Gastrocnemius medialis (tissue), 4 donors: ENCODE results near the gene TMEM130. TPM values are rescaled to one million over a fixed set of nuclear protein-coding genes. Genes with fewer than 3 reads are reported as not detected.
A peak's percentile ranks its signal among the peaks of the same experiment; 100 is the strongest.

Experiments used
- ATAC-seq, 2 donors: fragments of 150-250 bp; one replicate each; pipeline ENCODE4 v1.9.1; 2016
- DNase-seq, 2 donors: peaks; one replicate each; pipeline ENCODE4 v3.0.0-alpha.2; 2019
- H3K27ac ChIP-seq, 4 donors: fragments of 200-600 bp; sonication (generic); 1 replicate in 1 of 4; 2 replicates in 3 of 4; pipeline ENCODE4 v1.5.1; 2016 to 2018; ENCODE audit warnings: mild to moderate bottlenecking in 2 of 4, moderate library complexity in 1 of 4
- H3K27me3 ChIP-seq, 3 donors: fragments of 200-600 bp; sonication (generic) in 2 of 3; 1 replicate in 1 of 3; 2 replicates in 2 of 3; pipeline versions ENCODE4 v1.5.1 to v1.6.0; 2016 to 2019; ENCODE audit warnings: mild to moderate bottlenecking in 1 of 3, moderate library complexity in 1 of 3
- H3K36me3 ChIP-seq, 2 donors: fragments of 200-600 bp; sonication (generic) in 1 of 2; one replicate each; pipeline ENCODE4 v1.5.1; 2017 to 2018
- H3K4me1 ChIP-seq, 2 donors: fragments of 200-600 bp; sonication (generic) in 1 of 2; one replicate each; pipeline ENCODE4 v1.5.1; 2016 to 2017; ENCODE audit warnings: mild to moderate bottlenecking in 2 of 2
- H3K4me3 ChIP-seq, 4 donors: fragments of 200-600 bp; sonication (generic) in 3 of 4; 1 replicate in 1 of 4; 2 replicates in 3 of 4; pipeline ENCODE4 v1.5.1; 2016 to 2019; ENCODE audit warnings: mild to moderate bottlenecking in 2 of 4
- H3K9me3 ChIP-seq, 3 donors: fragments of 200-600 bp; sonication (generic) in 2 of 3; 1 replicate in 1 of 3; 2 replicates in 2 of 3; pipeline ENCODE4 v1.5.1; 2016 to 2019
- CTCF ChIP-seq, 5 experiments: fragments of 450-650 bp in 3 of 5; fragments of 200-600 bp in 2 of 5; sonication (generic) in 2 of 5; IDR thresholded peaks in 4 of 5; conservative IDR thresholded peaks in 1 of 5; 1 replicate in 4 of 5; 2 replicates in 1 of 5; pipeline ENCODE4 v1.5.1; 2016 to 2019; ENCODE audit warnings: antibody characterized with exemption in 5 of 5, mild to moderate bottlenecking in 3 of 5, moderate library complexity in 3 of 5
- POLR2A ChIP-seq, 2 donors: fragments of 450-650 bp; IDR thresholded peaks; one replicate each; pipeline ENCODE4 v1.6.1; 2017; ENCODE audit warnings: antibody characterized with exemption in 2 of 2, mild to moderate bottlenecking in 2 of 2, moderate library complexity in 2 of 2
- in situ Hi-C, 4 donors: fragments of 200-750 bp; cut with MboI; loops; one replicate each; pipeline versions ENCODE4 v1.15.0 to v1.8.0; 2017; ENCODE audit warnings: low sequenced_read_pairs in 4 of 4
- intact Hi-C: fragments of 100-400 bp; cut with DNase I; formaldehyde crosslinking; loops from one replicate; pipeline ENCODE4 v1.15.1; 2023; ENCODE audit warnings: low total_unique reads
- total RNA-seq, 4 donors: library from RNA; depleted of rRNA; stranded (reverse); fragments of >200 nt; gene quantifications; one replicate each; pipeline versions ENCODE4 v1.1.0 to v1.2.3, GENCODE V29; 2016

The TMEM130 gene
- total RNA-seq, 4 donors from 2014 or later: not detected

DNA sequence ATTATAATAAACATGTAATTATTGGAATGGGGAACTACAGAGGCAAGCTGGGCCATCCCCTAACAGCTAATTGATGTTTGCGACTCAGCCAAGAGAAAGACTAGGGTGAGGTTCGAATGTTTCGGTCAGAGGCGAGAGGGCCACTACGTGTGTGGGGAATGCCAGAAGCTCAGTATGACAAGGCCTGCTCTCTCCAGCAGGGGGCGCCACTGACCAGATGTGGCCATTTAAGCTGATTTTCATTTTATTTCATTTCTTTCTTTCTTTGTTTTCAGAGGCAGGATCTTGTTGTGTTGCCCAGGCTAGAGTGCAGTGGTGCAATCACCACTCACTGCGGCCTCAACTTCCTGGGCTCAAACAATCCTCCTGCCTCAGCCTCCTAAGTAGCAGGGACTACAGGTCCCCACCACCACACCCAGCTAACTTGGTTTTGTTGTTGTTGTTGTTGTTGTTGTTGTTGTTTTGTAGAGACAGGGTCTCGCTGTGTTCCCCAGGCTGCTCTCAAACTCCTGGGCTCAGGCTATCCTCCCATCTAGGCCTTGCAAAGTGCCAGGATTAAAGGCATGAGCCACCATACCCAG is 38.1 kb downstream of the TMEM130 start:
- no peak overlapping the region for H3K4me3 ChIP-seq
- TF ChIP-seq POLR2A (IDR thresholded peaks at IDR 0.05): no peak
- peak in 2 of 5 experiments; percentile 10 to 41 for TF ChIP-seq CTCF (IDR thresholded peaks at IDR 0.05 in 4 of 5, conservative IDR thresholded peaks at IDR 0.05 in 1 of 5)
- ATAC-seq (no peak), DNase-seq (no peak)
- intact Hi-C loops: no loop called here
- H3K27ac ChIP-seq: no peak overlapping the region
- no peaks in the 10 kb centered on the region for H3K36me3 ChIP-seq
- no peaks in the 10 kb centered on the region for H3K9me3 ChIP-seq
- H3K27me3 ChIP-seq: no peaks in the 10 kb centered on the region
- in situ Hi-C loops: no loop called here
- peaks cover 0 to 5% of the 10 kb centered on the region in 2 donors for H3K4me1 ChIP-seq

DNA sequence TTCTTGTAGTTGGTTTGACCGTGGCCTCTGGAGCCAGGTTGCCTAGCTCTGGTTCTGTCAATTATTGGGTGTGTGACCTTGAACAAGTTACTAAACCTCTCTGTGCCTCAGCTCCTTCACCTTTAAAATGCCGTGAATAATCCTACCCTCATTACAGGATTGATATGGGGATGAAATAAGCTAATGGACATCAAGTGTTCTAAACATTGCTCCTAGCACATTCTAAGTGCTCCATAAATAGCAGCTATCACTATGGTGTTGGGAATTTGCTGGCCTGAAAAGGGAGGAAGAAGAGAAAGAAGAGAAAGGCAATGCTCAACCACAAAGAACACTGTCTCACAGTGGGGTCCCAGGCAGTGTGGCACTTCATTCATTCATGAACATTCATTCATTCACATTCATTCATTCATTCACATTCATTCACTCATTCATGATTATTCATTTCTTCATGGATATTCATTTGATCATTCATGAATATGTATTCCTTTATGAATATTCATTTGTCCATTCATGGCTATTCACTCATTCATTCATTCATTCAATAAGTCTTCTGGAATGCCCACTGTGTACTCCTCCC is 38.8 kb downstream of the TMEM130 start:
- DNase-seq: no peak
- peaks cover 0 to 9% of the 10 kb centered on the region in 2 donors for H3K4me1 ChIP-seq
- no peak for ATAC-seq
- no peaks in the 10 kb centered on the region for H3K9me3 ChIP-seq
- no peak overlapping the region for H3K4me3 ChIP-seq
- H3K36me3 ChIP-seq: no peaks in the 10 kb centered on the region
- in situ Hi-C loops: no loop called here
- H3K27me3 ChIP-seq: no peaks in the 10 kb centered on the region
- intact Hi-C loops: no loop called here
- TF ChIP-seq POLR2A (IDR thresholded peaks at IDR 0.05): no peak
- no peak for TF ChIP-seq CTCF (IDR thresholded peaks at IDR 0.05 in 4 of 5, conservative IDR thresholded peaks at IDR 0.05 in 1 of 5)
- H3K27ac ChIP-seq: no peak overlapping the region

GRCh38 chr7:98828368-98828767 is 41.4 kb downstream of the TMEM130 start:
- intact Hi-C loops: no loop called here
- Histone ChIP-seq H3K36me3 (no peaks in the 10 kb centered on the region), H3K27me3 (no peaks in the 10 kb centered on the region), H3K27ac (no peak overlapping the region), H3K4me3 (no peak overlapping the region), H3K4me1 (peaks cover 0 to 9% of the 10 kb centered on the region in 2 donors), H3K9me3 (no peaks in the 10 kb centered on the region)
- in situ Hi-C loops: no loop called here
- TF ChIP-seq CTCF (IDR thresholded peaks at IDR 0.05 in 4 of 5, conservative IDR thresholded peaks at IDR 0.05 in 1 of 5): no peak
- TF ChIP-seq POLR2A (IDR thresholded peaks at IDR 0.05): no peak
- ATAC-seq: no peak
- DNase-seq: no peak

DNA sequence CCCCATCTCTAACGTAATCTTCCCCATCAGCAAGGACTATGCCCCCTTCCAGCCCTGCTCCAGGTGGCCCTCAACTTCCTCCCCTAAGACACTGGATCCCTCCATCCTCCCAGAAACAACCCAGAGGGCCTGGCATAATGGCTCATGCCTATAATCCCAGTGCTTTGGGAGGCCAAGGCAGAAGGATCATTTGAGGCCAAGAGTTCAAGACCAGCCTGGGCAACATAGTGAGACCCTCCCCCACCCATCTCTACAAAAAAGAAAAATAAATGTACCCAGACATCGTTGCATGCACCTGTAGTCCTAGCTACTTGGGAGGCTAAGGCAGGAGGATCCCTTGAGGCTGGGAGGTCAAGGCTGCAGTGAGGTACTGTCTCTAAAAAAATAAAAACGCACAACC is 42.6 kb downstream of the TMEM130 start:
- H3K4me3 ChIP-seq: no peak overlapping the region
- intact Hi-C loops: no loop called here
- in situ Hi-C loops: no loop called here
- DNase-seq (no peak), ATAC-seq (no peak)
- TF ChIP-seq CTCF (IDR thresholded peaks at IDR 0.05 in 4 of 5, conservative IDR thresholded peaks at IDR 0.05 in 1 of 5) (no peak), POLR2A (IDR thresholded peaks at IDR 0.05) (no peak)
- no peaks in the 10 kb centered on the region for H3K36me3 ChIP-seq
- H3K27ac ChIP-seq: no peak overlapping the region
- no peaks in the 10 kb centered on the region for H3K9me3 ChIP-seq
- no peaks in the 10 kb centered on the region for H3K27me3 ChIP-seq
- peaks cover 0 to 9% of the 10 kb centered on the region in 2 donors for H3K4me1 ChIP-seq
